ENCODE data around the gene SMG1.
"Not testable (repeated sequence)": the region's sequence is repeated elsewhere in the genome, so short reads cannot be mapped to it uniquely, and the experiment has no call there.

SMG1 gene

GRCh38 chr16:18759598-18760520 is 166.3 kb downstream of the SMG1 start:
- not testable (repeated sequence) for DNase-seq (ENCODE audit: low spot score)

GRCh38 chr16:18757960-18758660 is 168.1 kb downstream of the SMG1 start:
- not testable (repeated sequence) for DNase-seq (ENCODE audit: low spot score)

- DNase-seq (ENCODE audit: low spot score): not testable (repeated sequence)
Observed at GRCh38 chr16:18756639-18757038, 169.6 kb downstream of the SMG1 start.
